Renal cortical epithelial cell (primary cell): ENCODE measurements around the gene PDXP. TPM values are rescaled to one million over a fixed set of nuclear protein-coding genes. Genes with fewer than 3 reads are reported as not detected.
"Not testable (repeated sequence)": the region's sequence is repeated elsewhere in the genome, so short reads cannot be mapped to it uniquely, and the experiment has no call there.

Experiments used
- DNase-seq: peaks from one replicate; pipeline ENCODE4 v3.0.0-alpha.2; 2011; ENCODE audit warnings: low read depth
- total RNA-seq: library from RNA; depleted of rRNA; stranded (reverse); fragments of >200 nt; gene quantifications from 2 replicates; pipeline ENCODE4 v1.2.3, GENCODE V29; 2014

Gene PDXP
- total RNA-seq, 1 donor from 2014 or later, result 10.6 TPM

GRCh38 chr22:37647317-37647716, 11.2 kb upstream of the PDXP start:
- DNase-seq, result no peak

DNA sequence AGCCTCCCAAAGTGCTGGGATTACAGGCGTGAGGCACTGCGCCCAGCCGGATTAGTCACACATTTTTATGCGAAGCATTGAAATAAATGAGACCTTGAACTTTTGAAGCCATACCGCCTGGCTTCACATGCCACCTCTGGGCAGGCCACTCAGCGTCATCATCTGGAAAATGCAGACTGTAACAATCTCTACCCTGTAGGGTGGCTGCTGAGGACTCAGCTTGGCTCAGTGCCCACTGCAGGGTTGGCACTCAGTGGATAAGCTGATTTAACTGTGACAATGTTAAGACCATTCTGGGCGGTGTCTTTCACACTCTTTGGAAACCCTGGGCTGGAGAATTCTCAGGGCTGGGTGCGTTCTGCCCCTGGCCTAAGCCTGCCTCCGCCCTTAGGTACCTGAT, 10.6 kb upstream of the PDXP start:
- no peak for DNase-seq

- no peak for DNase-seq
Observed at GRCh38 chr22:37650463-37651136, 7.9 kb upstream of the PDXP start.

DNA sequence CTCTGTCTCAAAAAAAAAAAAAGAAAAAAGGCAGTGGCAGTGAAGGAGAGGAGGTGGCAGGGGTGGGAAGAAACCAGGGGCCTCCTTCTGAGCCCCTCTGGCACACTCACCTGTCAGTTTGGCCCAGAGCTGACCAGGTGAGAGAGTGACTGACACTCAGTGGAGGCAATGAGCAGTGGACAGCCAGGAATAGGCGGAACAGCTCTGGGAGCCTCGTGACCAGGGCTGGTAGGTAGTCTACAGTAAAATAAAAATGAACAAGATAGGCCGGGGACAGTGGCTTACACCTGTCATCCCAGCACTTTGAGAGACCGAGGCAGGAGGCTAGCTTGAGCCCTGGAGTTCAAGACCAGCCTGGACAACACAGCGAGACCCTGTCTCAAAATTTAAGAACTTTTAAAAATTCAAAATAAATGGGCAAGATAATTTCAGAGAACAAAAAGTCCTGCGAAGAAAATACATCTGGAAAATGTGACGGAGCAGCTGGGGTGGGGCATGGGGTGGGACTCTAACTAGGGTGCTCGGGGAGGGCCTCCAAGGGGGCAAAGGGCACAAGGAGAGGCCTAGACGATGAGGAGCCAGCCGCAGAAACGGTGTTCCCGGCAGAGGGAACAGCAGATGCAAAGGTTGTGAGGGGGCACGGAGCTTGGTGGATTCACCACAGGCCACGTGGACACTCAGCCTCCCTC, 3.8 kb upstream of the PDXP start:
- DNase-seq, result no peak

DNA sequence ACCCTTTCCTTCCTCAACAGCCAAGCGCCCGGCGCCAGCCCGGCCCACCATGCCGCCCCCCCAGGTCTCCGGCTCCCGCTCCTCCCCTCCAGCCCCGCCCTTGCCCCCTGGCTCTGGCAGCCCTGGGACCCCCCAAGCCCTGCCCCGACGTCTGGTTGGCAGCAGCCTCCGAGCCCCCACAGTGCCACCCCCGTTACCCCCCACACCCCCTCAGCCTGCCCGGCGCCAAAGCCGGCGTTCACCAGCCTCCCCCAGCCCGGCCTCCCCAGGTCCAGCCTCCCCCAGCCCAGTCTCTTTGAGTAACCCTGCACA, 3.3 kb upstream of the PDXP start:
- DNase-seq, result no peak

GRCh38 chr22:37656583-37656982, 1.9 kb upstream of the PDXP start:
- not testable (repeated sequence) for DNase-seq

- peak; percentile 15 for DNase-seq
Observed at GRCh38 chr22:37657590-37658132, 862 bp upstream of the PDXP start.

- no peak for DNase-seq
Observed at GRCh38 chr22:37659066-37659896, 758 bp downstream of the PDXP start.

- DNase-seq, result no peak
Observed at GRCh38 chr22:37659897-37660708, 1.6 kb downstream of the PDXP start.

- no peak for DNase-seq
Observed at GRCh38 chr22:37660709-37661045, 2.2 kb downstream of the PDXP start.

GRCh38 chr22:37661160-37661924, 2.8 kb downstream of the PDXP start:
- DNase-seq, result peak; percentile 37

DNA sequence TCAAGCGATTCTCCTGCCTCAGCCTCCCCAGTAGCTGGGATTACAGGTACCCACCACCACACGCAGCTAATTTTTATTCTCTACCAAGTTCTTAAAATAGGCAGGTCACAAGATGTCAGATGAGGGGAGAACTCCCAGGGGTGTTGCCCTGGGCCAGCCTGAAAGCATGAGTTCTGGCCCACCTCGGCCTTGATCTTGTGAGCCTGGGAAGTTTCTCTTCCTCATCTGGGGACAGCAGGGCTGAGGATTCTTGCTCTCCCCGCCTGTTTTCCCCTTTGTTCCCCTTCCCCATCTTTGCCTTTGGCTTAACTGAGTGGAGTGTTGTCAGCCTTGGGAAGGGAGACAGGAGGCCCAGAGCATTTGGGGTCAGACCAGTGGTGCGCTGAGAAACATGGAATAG, 3.5 kb downstream of the PDXP start:
- no peak for DNase-seq

- no peak for DNase-seq
Observed at GRCh38 chr22:37663521-37664140, 5.1 kb downstream of the PDXP start.

GRCh38 chr22:37664249-37665101, 6.0 kb downstream of the PDXP start:
- DNase-seq, result no peak

DNA sequence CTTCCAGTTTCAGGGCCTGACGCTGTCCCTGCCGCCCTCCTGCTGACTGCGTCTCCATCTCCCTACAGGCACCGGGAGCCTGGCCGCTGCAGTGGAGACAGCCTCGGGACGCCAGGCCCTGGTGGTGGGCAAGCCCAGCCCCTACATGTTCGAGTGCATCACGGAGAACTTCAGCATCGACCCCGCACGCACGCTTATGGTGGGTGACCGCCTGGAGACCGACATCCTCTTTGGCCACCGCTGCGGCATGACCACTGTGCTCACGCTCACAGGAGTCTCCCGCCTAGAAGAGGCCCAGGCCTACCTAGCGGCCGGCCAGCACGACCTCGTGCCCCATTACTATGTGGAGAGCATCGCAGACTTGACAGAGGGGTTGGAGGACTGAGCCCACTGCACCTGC, 7.0 kb downstream of the PDXP start:
- no peak for DNase-seq

DNA sequence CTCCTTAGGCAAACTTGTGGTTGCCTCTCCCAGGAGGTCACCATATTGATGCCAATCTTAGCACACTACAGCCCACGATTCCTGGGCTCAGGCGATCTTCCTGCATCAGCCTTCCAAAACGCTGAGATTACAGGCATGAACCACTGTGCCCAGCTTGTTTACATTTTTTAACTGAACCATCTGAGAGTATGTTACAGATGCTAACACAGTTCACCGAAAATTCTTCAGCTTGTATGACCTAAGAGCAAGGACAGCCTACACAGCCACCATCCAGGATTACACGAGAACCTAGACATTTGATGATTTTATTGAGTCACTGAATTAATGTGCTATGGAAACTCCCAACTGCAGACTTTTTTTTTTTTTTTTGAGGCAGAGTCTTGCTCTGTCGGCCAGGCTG, 11.1 kb downstream of the PDXP start:
- peak; percentile 33 for DNase-seq

DNA sequence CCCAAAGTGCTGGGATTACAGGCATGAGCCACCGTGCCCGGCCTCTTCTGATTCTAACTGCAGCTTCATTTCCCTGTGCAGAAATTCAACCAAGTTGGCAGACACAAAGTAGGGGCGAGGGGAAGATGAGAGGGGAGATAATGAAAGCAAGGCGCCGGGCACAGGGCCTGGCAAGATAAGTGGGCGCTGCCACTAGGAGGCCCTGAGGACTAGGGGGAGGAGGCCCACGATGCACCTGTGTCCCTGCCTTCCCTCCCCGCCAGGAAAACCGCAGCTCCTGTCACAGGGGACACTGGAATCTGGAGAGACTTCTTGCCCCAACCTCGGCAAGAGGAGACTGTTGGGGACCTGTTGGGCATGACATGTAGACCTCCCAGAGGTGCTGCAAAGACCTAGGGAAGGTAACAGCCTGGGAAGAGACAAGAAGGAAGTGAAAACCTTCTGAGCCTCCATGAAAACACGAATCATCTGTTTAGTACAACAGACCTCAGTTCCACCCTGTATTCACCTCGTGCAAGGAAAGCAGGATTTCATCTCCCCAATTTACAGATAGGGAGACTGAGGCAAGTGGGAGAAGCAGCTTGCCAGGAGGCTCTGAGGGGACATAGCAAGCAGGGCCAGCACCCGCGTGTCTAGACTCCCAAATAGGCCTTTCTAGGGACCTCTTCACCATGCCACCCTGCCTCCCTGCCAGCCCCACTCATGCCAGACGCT, 13.8 kb downstream of the PDXP start:
- no peak for DNase-seq

GRCh38 chr22:37672920-37673455, 14.5 kb downstream of the PDXP start:
- DNase-seq, result no peak

DNA sequence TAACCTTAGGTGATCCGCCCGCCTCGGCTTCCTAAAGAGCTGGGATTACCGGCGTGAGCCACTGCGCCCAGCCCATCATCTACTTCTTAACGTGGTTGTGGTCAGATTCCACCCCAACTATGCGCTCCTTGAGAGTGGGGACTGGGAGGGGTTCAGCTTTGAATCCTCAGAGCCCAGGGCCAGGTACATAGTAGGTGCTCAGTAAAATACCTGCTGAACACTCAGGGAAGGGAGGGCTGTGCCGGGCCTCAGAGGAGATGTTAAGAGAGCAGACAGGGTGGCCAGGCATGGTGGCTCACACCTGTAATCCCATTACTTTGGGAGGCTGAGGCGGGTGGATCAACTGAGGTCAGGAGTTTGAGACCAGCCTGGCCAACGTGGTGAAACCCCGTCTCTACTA, 15.7 kb downstream of the PDXP start:
- no peak for DNase-seq
